HEK293 (cell line): Measurements from ENCODE around the gene SUOX.

ENCODE experiments used
- CTCF ChIA-PET: fragments of 350-600 bp; formaldehyde crosslinking; extraction: SDS; loops from one replicate; lab custom pipeline; 2021; ENCODE audit warnings: antibody characterized with exemption; lab: Yijun Ruan, JAX
- POLR2A ChIA-PET: fragments of 300-600 bp; formaldehyde crosslinking; extraction: SDS; loops from one replicate; lab custom pipeline; 2020; ENCODE audit warnings: antibody characterized with exemption, inconsistent platforms; lab: Yijun Ruan, JAX
- H3K27ac ChIP-seq: fragments of 200-500 bp; sonication (Bioruptor generic); 2 replicates; pipeline ENCODE4 v1.5.1; 2014; ENCODE audit warnings: low read depth, low read length, control low read depth, inconsistent platforms; ENCODE audit errors: extremely low read depth
- H3K36me3 ChIP-seq, 2 experiments: fragments of 200-500 bp in 1 of 2; sonication (Bioruptor generic) in 1 of 2; 1 replicate in 1 of 2; 2 replicates in 1 of 2; pipeline ENCODE4 v1.5.1; 2014 to 2017; ENCODE audit warnings: inconsistent platforms in 2 of 2, low read length in 2 of 2; ENCODE audit not compliant: control insufficient read depth in 2 of 2, insufficient read depth in 1 of 2
- H3K4me1 ChIP-seq: fragments of 200-500 bp; sonication (Bioruptor generic); 2 replicates; pipeline ENCODE4 v1.5.1; 2014; ENCODE audit warnings: mild to moderate bottlenecking, low read length, inconsistent platforms; ENCODE audit not compliant: control insufficient read depth, insufficient read depth
- H3K4me3 ChIP-seq: 2 replicates; pipeline ENCODE4 v1.5.1; 2011; ENCODE audit warnings: low read depth, mild to moderate bottlenecking, control low read depth, low read length, moderate library complexity
- H3K9me3 ChIP-seq: fragments of 200-500 bp; sonication (Bioruptor generic); 2 replicates; pipeline ENCODE4 v1.5.1; 2014; ENCODE audit warnings: low read depth, low read length, inconsistent platforms; ENCODE audit not compliant: control insufficient read depth, insufficient read depth
- EGR2 ChIP-seq: fragments of 450-650 bp; formaldehyde crosslinking; IDR thresholded peaks from 2 replicates; pipeline ENCODE4 v1.5.1; 2016; ENCODE audit warnings: low read depth, missing biosample characterization, missing genetic modification characterization
- KLF8 ChIP-seq: fragments of 450-650 bp; formaldehyde crosslinking; IDR thresholded peaks from 2 replicates; pipeline ENCODE4 v1.5.1; 2016; ENCODE audit warnings: missing biosample characterization, missing genetic modification characterization
- MEIS1 ChIP-seq: sonication (generic); formaldehyde crosslinking; IDR thresholded peaks from 2 replicates; pipeline ENCODE4 v1.8.1; 2022; ENCODE audit warnings: missing genetic modification reagents, mild to moderate bottlenecking, borderline replicate concordance
- PRDM1 ChIP-seq: fragments of 450-650 bp; formaldehyde crosslinking; IDR thresholded peaks from 2 replicates; pipeline ENCODE4; 2016; ENCODE audit warnings: missing biosample characterization, missing genetic modification characterization
- SALL2 ChIP-seq: fragments of 450-650 bp; formaldehyde crosslinking; IDR thresholded peaks from 2 replicates; pipeline ENCODE4 v1.5.0; 2017; ENCODE audit warnings: missing biosample characterization, mild to moderate bottlenecking, missing genetic modification characterization, borderline replicate concordance
- SETDB1 ChIP-seq: IDR thresholded peaks from one replicate; pipeline ENCODE4 v1.6.1; 2017; ENCODE audit warnings: mild to moderate bottlenecking, low read length, moderate library complexity, mixed read lengths; ENCODE audit not compliant: insufficient read length
- ZBTB17 ChIP-seq: fragments of 450-650 bp; formaldehyde crosslinking; IDR thresholded peaks from 2 replicates; pipeline ENCODE4 v1.5.1; 2016; ENCODE audit warnings: missing biosample characterization, missing genetic modification characterization
- ZBTB48 ChIP-seq: fragments of 450-650 bp; formaldehyde crosslinking; IDR thresholded peaks from 2 replicates; pipeline ENCODE4 v1.5.1; 2016; ENCODE audit warnings: missing biosample characterization, missing genetic modification characterization
- ZFHX2 ChIP-seq: fragments of 450-650 bp; formaldehyde crosslinking; conservative IDR thresholded peaks from 2 replicates; pipeline ENCODE4 v1.5.1; 2016; ENCODE audit warnings: missing biosample characterization, missing genetic modification characterization
- ZNF114 ChIP-seq: fragments of 450-650 bp; formaldehyde crosslinking; IDR thresholded peaks from 2 replicates; pipeline ENCODE4 v1.5.0; 2017; ENCODE audit warnings: missing biosample characterization, missing genetic modification characterization
- ZNF202 ChIP-seq: fragments of 450-650 bp; formaldehyde crosslinking; IDR thresholded peaks from 2 replicates; pipeline ENCODE4 v1.5.1; 2016; ENCODE audit warnings: missing biosample characterization, missing genetic modification characterization, borderline replicate concordance
- ZNF211 ChIP-seq: fragments of 450-650 bp; formaldehyde crosslinking; IDR thresholded peaks from 2 replicates; pipeline ENCODE4 v1.5.1; 2016; ENCODE audit warnings: low read depth, missing biosample characterization, missing genetic modification characterization
- ZNF341 ChIP-seq: fragments of 450-650 bp; formaldehyde crosslinking; IDR thresholded peaks from 2 replicates; pipeline ENCODE4; 2016; ENCODE audit warnings: low read depth, missing biosample characterization, missing genetic modification characterization
- ZNF366 ChIP-seq: fragments of 450-650 bp; formaldehyde crosslinking; conservative IDR thresholded peaks from 2 replicates; pipeline ENCODE4 v1.5.1; 2016; ENCODE audit warnings: missing biosample characterization, missing genetic modification characterization
- ZNF621 ChIP-seq: fragments of 450-650 bp; formaldehyde crosslinking; IDR thresholded peaks from 2 replicates; pipeline ENCODE4 v1.5.1; 2017; ENCODE audit warnings: missing biosample characterization, missing genetic modification characterization
- ZNF660 ChIP-seq: fragments of 450-650 bp; IDR thresholded peaks from 2 replicates; pipeline ENCODE4 v1.5.1; 2018; ENCODE audit warnings: missing biosample characterization, mild to moderate bottlenecking, missing genetic modification characterization
- TF ChIP-seq, protein P1 (sequence below): fragments of 450-650 bp; formaldehyde crosslinking; IDR thresholded peaks from 2 replicates; pipeline ENCODE4 v1.5.1; 2016; ENCODE audit warnings: missing biosample characterization, missing genetic modification characterization
- TF ChIP-seq, protein P2 (sequence below): fragments of 450-650 bp; formaldehyde crosslinking; IDR thresholded peaks from 2 replicates; pipeline ENCODE4 v1.5.1; 2017; ENCODE audit warnings: missing biosample characterization, missing genetic modification characterization

SUOX gene

DNA sequence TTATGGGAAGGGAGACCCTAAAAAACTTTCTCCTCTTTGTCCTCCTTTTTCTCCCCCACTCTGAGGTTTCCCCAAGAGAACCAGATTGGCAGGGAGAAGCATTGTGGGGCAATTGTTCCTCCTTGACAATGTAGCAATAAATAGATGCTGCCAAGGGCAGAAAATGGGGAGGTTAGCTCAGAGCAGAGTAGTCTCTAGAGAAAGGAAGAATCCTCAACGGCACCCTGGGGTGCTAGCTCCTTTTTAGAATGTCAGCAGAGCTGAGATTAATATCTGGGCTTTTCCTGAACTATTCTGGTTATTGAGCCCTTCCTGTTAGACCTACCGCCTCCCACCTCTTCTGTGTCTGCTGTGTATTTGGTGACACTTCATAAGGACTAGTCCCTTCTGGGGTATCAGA is 40.1 kb downstream of the SUOX start:
- CTCF ChIA-PET = interaction anchor here (0.6 to 4.4 kb wide), 5 partner anchors 8 to 300 kb away, joined by 3 to 46 read pairs (median 3); partner anchors contain the start of gene SUOX
- TF ChIP-seq ZFHX2 (tag by site-specific recombination) (no peak), ZNF202 (no peak), ZNF341 (peak; percentile 55), KLF8 (tag by site-specific recombination) (no peak), SETDB1 (no peak), ZNF660 (tag by site-specific recombination) (no peak), ZBTB17 (tag by site-specific recombination) (no peak)
- TF ChIP-seq, all 188 proteins: peak for 1
- Histone ChIP-seq H3K4me1 (peaks cover 16% of the 10 kb centered on the region), H3K9me3 (no peaks in the 10 kb centered on the region), H3K36me3 (peaks cover 0 to 21% of the 10 kb centered on the region in 2 experiments; a peak in 2 of 3 replicates), H3K27ac (no peak overlapping the region), H3K4me3 (no peak overlapping the region)
- POLR2A ChIA-PET = interaction anchor here (1.2 to 1.6 kb wide), 2 partner anchors 64 to 67 kb away, joined by 3 to 5 read pairs; partner anchors contain the start of genes PA2G4 and RAB5B

DNA sequence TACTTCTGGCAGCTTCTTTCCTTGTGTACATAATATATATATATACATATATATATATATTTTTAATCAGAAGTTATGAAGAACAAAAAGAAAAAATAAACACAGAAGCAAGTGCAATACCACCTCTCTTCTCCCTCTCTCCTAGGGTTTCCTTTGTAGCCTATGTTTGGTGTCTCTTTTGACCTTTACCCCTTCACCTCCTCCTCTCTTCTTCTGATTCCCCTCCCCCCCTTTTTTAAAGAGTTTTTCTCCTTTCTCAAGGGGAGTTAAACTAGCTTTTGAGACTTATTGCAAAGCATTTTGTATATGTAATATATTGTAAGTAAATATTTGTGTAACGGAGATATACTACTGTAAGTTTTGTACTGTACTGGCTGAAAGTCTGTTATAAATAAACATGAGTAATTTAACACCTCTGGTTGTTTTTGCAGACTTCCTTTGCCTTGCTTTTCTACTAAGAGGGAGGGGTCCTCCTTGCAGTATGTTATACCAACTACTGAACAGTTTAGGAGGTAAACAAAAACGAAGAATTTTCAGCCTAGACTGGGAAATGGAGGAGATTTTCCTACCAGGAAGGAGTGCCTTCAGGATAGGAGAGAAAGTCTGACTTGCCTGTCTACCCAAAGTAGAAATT is 41.1 kb downstream of the SUOX start:
- ChIA-PET CTCF (interaction anchor here (0.6 to 4.4 kb wide), 5 partner anchors 9 to 369 kb away, joined by 3 to 46 read pairs (median 4); partner anchors contain the start of gene SUOX), POLR2A (interaction anchor here (1.2 to 1.6 kb wide), 2 partner anchors 65 to 66 kb away, joined by 3 to 5 read pairs; partner anchors contain the start of genes PA2G4 and RAB5B)
- H3K27ac ChIP-seq = no peak overlapping the region
- TF ChIP-seq, protein P1, sequence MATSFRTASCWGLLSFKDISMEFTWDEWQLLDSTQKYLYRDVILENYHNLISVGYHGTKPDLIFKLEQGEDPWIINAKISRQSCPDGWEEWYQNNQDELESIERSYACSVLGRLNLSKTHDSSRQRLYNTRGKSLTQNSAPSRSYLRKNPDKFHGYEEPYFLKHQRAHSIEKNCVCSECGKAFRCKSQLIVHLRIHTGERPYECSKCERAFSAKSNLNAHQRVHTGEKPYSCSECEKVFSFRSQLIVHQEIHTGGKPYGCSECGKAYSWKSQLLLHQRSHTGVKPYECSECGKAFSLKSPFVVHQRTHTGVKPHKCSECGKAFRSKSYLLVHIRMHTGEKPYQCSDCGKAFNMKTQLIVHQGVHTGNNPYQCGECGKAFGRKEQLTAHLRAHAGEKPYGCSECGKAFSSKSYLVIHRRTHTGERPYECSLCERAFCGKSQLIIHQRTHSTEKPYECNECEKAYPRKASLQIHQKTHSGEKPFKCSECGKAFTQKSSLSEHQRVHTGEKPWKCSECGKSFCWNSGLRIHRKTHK (tag by site-specific recombination) = no peak
- TF ChIP-seq, protein P2, sequence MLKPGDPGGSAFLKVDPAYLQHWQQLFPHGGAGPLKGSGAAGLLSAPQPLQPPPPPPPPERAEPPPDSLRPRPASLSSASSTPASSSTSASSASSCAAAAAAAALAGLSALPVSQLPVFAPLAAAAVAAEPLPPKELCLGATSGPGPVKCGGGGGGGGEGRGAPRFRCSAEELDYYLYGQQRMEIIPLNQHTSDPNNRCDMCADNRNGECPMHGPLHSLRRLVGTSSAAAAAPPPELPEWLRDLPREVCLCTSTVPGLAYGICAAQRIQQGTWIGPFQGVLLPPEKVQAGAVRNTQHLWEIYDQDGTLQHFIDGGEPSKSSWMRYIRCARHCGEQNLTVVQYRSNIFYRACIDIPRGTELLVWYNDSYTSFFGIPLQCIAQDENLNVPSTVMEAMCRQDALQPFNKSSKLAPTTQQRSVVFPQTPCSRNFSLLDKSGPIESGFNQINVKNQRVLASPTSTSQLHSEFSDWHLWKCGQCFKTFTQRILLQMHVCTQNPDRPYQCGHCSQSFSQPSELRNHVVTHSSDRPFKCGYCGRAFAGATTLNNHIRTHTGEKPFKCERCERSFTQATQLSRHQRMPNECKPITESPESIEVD (tag by site-specific recombination) = peak; percentile 82; the same call in 1 of the 2 replicates
- TF ChIP-seq ZNF211 = no peak
- TF ChIP-seq ZNF621 = no peak
- TF ChIP-seq EGR2 (tag by site-specific recombination) = no peak
- peak; percentile 3; the same call in 1 of the 2 replicates for TF ChIP-seq ZNF366 (tag by site-specific recombination)
- TF ChIP-seq, all 188 proteins: peak for 2
- peaks cover 0 to 18% of the 10 kb centered on the region in 2 experiments; a peak in 2 of 3 replicates for H3K36me3 ChIP-seq
- no peak overlapping the region for H3K4me3 ChIP-seq
- H3K9me3 ChIP-seq = no peaks in the 10 kb centered on the region
- peaks cover 19% of the 10 kb centered on the region for H3K4me1 ChIP-seq

DNA sequence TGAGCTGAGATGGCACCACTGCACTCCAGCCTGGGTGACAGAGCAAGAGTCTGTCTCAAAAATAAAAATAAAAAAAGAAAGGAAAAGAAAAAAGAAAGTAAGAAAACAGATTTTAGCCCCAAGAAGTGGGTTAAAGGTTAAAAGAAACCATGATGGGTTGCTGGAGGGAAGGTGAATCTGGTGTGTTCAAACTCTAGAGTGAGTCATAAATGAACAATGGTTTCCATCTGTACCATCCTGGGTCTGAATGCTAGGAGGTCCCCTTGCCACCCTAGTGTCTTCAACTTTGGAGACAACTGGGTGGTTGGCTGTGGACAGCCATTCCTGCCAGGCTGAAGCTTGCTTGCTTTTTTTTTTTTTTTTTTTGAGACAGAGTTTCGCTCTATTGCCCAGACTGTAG is 43.1 kb downstream of the SUOX start:
- Histone ChIP-seq H3K4me3 (no peak overlapping the region), H3K27ac (0 out of 2 replicates have a peak overlapping the region, but pooled peaks have one; percentile 69), H3K4me1 (peaks cover 19% of the 10 kb centered on the region)
- TF ChIP-seq MEIS1 (CRISPR knock-in tag) (no peak), SALL2 (tag by site-specific recombination) (no peak), ZBTB48 (tag by site-specific recombination) (no peak), ZNF114 (tag by site-specific recombination) (no peak), PRDM1 (tag by site-specific recombination) (peak; percentile 64)
- TF ChIP-seq, all 188 proteins: peak for 1
- Histone ChIP-seq H3K36me3 (peaks cover 13 to 28% of the 10 kb centered on the region in 2 experiments), H3K9me3 (no peaks in the 10 kb centered on the region)
- ChIA-PET CTCF (interaction anchor here (0.7 to 4.4 kb wide), 19 partner anchors 9 to 318 kb away, joined by 3 to 46 read pairs (median 4); partner anchors contain the start of gene SUOX), POLR2A (interaction anchor here (0.6 to 1.7 kb wide), 6 partner anchors 20 to 268 kb away, joined by 3 to 10 read pairs (median 6); partner anchors contain the start of genes RAB5B, SUOX and ZC3H10)
